Measurements from ENCODE around the gene TECPR2. TPM values are rescaled to one million over a fixed set of nuclear protein-coding genes. Genes with fewer than 3 reads are reported as not detected.

TECPR2 gene
- total RNA-seq, 1 donor: 16.1 TPM

DNA sequence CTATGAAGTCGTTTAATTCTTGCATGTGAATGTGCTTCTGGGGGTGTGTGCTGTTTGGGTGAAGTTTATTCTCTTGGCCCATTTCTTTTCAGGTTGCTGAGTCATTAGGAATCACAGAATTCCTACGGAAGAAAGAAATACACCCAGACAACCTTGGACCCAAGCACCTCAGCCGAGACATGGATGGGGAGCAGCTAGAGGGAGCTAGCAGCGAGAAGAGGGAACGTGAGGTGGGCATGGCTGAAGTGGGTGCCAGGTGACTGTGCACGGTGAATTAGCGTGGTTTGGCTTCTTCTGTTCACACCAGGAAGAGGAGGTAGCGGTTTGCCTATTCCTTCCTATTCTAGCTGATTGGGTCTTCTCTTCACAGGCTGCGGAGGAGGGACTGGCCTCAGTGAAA is 24.0 kb upstream of the TECPR2 start:
- no peak for DNase-seq (ENCODE audit: low read depth)
- TF ChIP-seq CTCF (IDR thresholded peaks at IDR 0.05; ENCODE audit: insufficient read depth, low read length): no peak
- no peak overlapping the region for H3K4me3 ChIP-seq (ENCODE audit: low read depth, low read length)

- no peak for TF ChIP-seq CTCF (IDR thresholded peaks at IDR 0.05; ENCODE audit: insufficient read depth, low read length)
- no peak for DNase-seq (ENCODE audit: low read depth)
- no peak overlapping the region for H3K4me3 ChIP-seq (ENCODE audit: low read depth, low read length)
Observed at GRCh38 chr14:102341566-102341965, 21.2 kb upstream of the TECPR2 start.

DNA sequence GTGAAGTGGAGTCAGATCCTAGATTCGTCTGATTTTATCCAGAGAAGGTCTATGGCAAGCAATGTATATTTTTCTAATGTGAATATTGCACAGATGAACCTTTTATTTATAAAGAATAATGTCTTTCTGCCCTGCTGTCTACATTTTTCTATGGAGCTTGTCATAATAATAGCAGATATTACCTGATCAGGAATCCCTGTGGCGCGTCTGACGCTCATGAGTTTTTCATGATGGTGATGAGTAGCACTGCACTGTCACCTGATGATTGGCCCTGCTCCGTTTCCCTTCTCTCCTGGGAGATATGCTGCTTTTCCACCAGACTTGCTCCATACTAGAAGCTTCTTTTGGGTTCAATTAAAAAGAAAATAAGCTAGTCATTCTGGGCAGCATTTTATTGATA is 20.5 kb upstream of the TECPR2 start:
- no peak overlapping the region for H3K4me3 ChIP-seq (ENCODE audit: low read depth, low read length)
- DNase-seq (ENCODE audit: low read depth): no peak
- no peak for TF ChIP-seq CTCF (IDR thresholded peaks at IDR 0.05; ENCODE audit: insufficient read depth, low read length)

DNA sequence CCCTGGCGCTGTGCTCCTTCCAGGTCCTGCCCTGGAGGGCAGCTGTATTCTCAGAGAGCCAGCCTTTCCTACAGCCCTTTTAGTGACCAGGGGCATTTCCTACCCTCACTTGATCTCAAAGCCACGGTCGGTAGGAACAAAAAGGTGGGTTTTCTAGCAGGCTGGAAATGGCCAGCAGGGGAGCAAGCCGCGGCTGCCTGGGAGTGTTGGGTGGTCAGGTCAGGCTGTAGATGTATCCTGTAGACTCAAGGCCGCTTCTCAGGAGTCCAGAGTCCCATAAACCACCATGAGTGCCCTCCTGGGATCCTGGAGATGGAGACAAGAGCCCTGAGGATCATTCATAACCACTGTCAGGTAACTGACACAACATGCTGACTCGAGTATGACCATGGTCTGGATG is 18.7 kb upstream of the TECPR2 start:
- no peak for TF ChIP-seq CTCF (IDR thresholded peaks at IDR 0.05; ENCODE audit: insufficient read depth, low read length)
- H3K4me3 ChIP-seq (ENCODE audit: low read depth, low read length): no peak overlapping the region
- DNase-seq (ENCODE audit: low read depth): no peak

DNA sequence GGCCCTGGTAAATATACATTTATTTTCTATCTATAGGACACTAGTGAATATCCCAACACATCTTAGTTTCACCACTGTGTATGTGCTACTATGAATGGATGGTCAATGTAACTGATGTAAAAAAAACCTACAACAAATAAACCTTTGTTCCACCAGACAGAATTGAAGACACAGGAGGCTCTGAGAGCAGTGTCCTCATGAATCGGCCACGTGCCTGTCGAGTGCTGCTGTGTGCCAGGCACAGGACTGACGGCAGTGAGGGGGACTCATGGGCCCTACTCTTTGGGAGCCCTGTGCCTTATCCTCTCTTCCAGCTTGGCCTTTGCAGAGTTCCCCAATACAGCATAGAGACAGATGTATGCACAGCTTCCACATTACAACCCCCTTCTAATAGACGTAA is 18.3 kb upstream of the TECPR2 start:
- H3K4me3 ChIP-seq (ENCODE audit: low read depth, low read length): no peak overlapping the region
- TF ChIP-seq CTCF (IDR thresholded peaks at IDR 0.05; ENCODE audit: insufficient read depth, low read length): no peak
- no peak for DNase-seq (ENCODE audit: low read depth)

GRCh38 chr14:102345232-102345631 is 17.5 kb upstream of the TECPR2 start:
- TF ChIP-seq CTCF (IDR thresholded peaks at IDR 0.05; ENCODE audit: insufficient read depth, low read length): no peak
- DNase-seq (ENCODE audit: low read depth): no peak
- H3K4me3 ChIP-seq (ENCODE audit: low read depth, low read length): no peak overlapping the region

GRCh38 chr14:102346645-102347044 is 16.1 kb upstream of the TECPR2 start:
- H3K4me3 ChIP-seq (ENCODE audit: low read depth, low read length): no peak overlapping the region
- no peak for DNase-seq (ENCODE audit: low read depth)
- no peak for TF ChIP-seq CTCF (IDR thresholded peaks at IDR 0.05; ENCODE audit: insufficient read depth, low read length)

Data from fibroblast of the aortic adventitia (primary cell).